AG04450 (cell line): ENCODE data around the gene ATP11B. TPM values are rescaled to one million over a fixed set of nuclear protein-coding genes. Genes with fewer than 3 reads are reported as not detected.

Experiments
- CTCF ChIA-PET: fragments of 300-600, 350-600 bp; formaldehyde crosslinking; extraction: SDS; loops from one replicate; lab custom pipeline; 2022; ENCODE audit warnings: antibody characterized with exemption, inconsistent platforms; lab: Charles Lee
- POLR2A ChIA-PET: fragments of 350-600 bp; formaldehyde crosslinking; extraction: SDS; loops from one replicate; lab custom pipeline; 2021; ENCODE audit warnings: antibody characterized with exemption, inconsistent platforms; lab: Yijun Ruan, JAX
- DNase-seq: peaks from one replicate; pipeline ENCODE4 v3.0.0-alpha.2; 2011; ENCODE audit warnings: low read depth, low spot score
- H3K27ac ChIP-seq: one replicate; pipeline ENCODE4 v1.5.1; 2012; ENCODE audit warnings: low read depth, low read length, control low read depth
- H3K27me3 ChIP-seq: one replicate; pipeline ENCODE4 v1.6.0; 2012; ENCODE audit warnings: low read length; ENCODE audit not compliant: control insufficient read depth, insufficient read depth
- H3K4me3 ChIP-seq: 2 replicates; pipeline ENCODE4 v1.5.1; 2011; ENCODE audit warnings: mild to moderate bottlenecking, low read depth, low read length, control low read depth
- H3K9me3 ChIP-seq: 2 replicates; pipeline ENCODE4 v1.5.1; 2012; ENCODE audit warnings: low read length; ENCODE audit not compliant: control insufficient read depth, insufficient read depth
- CTCF ChIP-seq: IDR thresholded peaks from 2 replicates; pipeline ENCODE4 v1.5.1; 2011; ENCODE audit warnings: low read depth, low read length, control low read depth, inconsistent platforms
- polyA plus RNA-seq: library from polyadenylated mRNA; depleted of rRNA; stranded (reverse); fragments of >200 nt; gene quantifications from 2 replicates; pipeline ENCODE4 v1.2.3, GENCODE V29; 2011

ATP11B gene
- polyA plus RNA-seq, 1 experiment = 24.5 TPM

DNA sequence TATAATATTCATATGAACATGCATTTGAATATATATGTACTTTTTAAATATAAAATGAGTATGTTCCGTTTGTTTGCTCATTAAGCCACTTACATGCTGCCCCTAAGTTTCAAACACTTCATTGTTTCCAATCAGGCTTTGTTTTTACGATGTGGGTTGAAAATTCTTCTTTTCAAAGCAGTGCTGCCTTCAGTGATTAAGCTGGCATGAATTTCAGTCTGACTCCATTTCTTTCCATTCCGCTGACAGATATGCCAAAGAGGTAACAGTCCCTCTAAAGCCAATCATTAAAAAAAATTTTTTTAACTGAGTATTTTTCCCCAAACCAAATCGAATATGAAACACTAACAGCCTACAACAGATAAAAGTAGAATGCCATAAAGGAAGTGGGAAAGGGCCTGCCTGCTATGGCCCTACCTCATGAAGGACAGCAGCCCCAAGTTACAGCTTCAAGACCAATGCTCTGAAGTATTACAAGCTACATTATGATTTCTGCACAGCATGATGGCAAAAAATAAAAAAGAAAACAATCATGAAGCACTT, 147.0 kb downstream of the ATP11B start:
- DNase-seq = no peak
- H3K27me3 ChIP-seq = no peaks in the 10 kb centered on the region
- no peak overlapping the region for H3K4me3 ChIP-seq
- CTCF ChIA-PET = no interaction called here
- H3K27ac ChIP-seq = no peak overlapping the region
- POLR2A ChIA-PET = no interaction called here
- H3K9me3 ChIP-seq = no peaks in the 10 kb centered on the region
- no peak for TF ChIP-seq CTCF

DNA sequence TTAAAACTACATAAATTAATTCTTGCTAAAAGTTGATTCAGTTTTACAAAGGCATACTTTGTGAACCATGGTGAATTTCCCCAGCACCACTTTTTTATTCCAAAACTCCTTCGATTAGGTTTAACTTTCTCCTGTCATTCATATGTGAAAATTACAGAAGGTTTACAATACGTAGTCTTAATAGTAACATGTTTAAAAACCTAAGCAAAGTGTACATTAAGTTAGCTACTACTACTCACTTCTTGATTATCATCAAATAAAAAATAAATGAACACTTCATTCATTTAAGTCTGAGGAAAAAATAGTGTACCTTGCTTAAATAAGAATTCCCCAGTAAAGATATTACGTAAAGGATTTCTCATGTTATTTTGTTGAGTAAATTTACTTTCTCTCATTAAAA, 148.4 kb downstream of the ATP11B start:
- no peak for TF ChIP-seq CTCF
- CTCF ChIA-PET = no interaction called here
- no peak for DNase-seq
- Histone ChIP-seq H3K27ac (no peak overlapping the region), H3K4me3 (no peak overlapping the region), H3K27me3 (no peaks in the 10 kb centered on the region), H3K9me3 (no peaks in the 10 kb centered on the region)
- POLR2A ChIA-PET = no interaction called here

GRCh38 chr3:182947888-182948287, 154.6 kb downstream of the ATP11B start:
- no peak for TF ChIP-seq CTCF
- H3K27ac ChIP-seq = no peak overlapping the region
- ChIA-PET CTCF (no interaction called here), POLR2A (no interaction called here)
- no peaks in the 10 kb centered on the region for H3K27me3 ChIP-seq
- H3K9me3 ChIP-seq = no peaks in the 10 kb centered on the region
- DNase-seq = no peak
- H3K4me3 ChIP-seq = no peak overlapping the region

GRCh38 chr3:182948305-182948704, 155.0 kb downstream of the ATP11B start:
- H3K9me3 ChIP-seq = no peaks in the 10 kb centered on the region
- DNase-seq = no peak
- CTCF ChIA-PET = no interaction called here
- no peak overlapping the region for H3K27ac ChIP-seq
- H3K4me3 ChIP-seq = no peak overlapping the region
- H3K27me3 ChIP-seq = no peaks in the 10 kb centered on the region
- POLR2A ChIA-PET = no interaction called here
- TF ChIP-seq CTCF = no peak

GRCh38 chr3:182949688-182950087, 156.4 kb downstream of the ATP11B start:
- no peak for DNase-seq
- ChIA-PET POLR2A (interaction anchor here (0.7 kb wide), 1 partner anchor 716 kb away, joined by 4 read pairs; no protein-coding TSS in a partner anchor), CTCF (no interaction called here)
- Histone ChIP-seq H3K27me3 (no peaks in the 10 kb centered on the region), H3K4me3 (no peak overlapping the region), H3K9me3 (no peaks in the 10 kb centered on the region), H3K27ac (no peak overlapping the region)
- TF ChIP-seq CTCF = no peak
